K562 (cell line): ENCODE results near the gene NR1D2. TPM values are rescaled to one million over a fixed set of nuclear protein-coding genes. Genes with fewer than 3 reads are reported as not detected.
"Not testable (repeated sequence)": the region's sequence is repeated elsewhere in the genome, so short reads cannot be mapped to it uniquely, and the experiment has no call there.

Source experiments
- ATAC-seq: fragments of 200-7000 bp; cut with Tn5 transposase; 3 replicates; pipeline ENCODE4 v1.9.1; 2020; ENCODE audit warnings: moderate library complexity
- BruUV-seq: library from RNA; stranded (reverse); fragments of 400-500 nt; replicated peaks from 2 replicates; lab custom pipeline; 2021; lab: Mats Ljungman, UMichigan
- CTCF ChIA-PET: fragments of 300-600 bp; formaldehyde crosslinking; extraction: SDS; loops from one replicate; lab custom pipeline; 2021; ENCODE audit warnings: low intra/inter-chr PET ratio; lab: Yijun Ruan, JAX
- POLR2A ChIA-PET: fragments of 300-600, 350-650 bp; sonication (Branson Sonifier 250); formaldehyde crosslinking; extraction: SDS; loops from one replicate; lab custom pipeline; 2021; ENCODE audit warnings: antibody characterized with exemption, inconsistent platforms; lab: Yijun Ruan, JAX
- DNase-seq, 4 experiments: peaks; one replicate each; pipeline versions ENCODE4 v3.0.0 to v3.0.0-alpha.2; 2011 to 2018; ENCODE audit warnings: low spot score in 3 of 4, mixed read lengths in 3 of 4; ENCODE audit errors: extremely low read depth in 1 of 4
- FAIRE-seq: peaks from 2 replicates; lab custom pipeline; 2011; peaks lifted over from hg19 to GRCh38; lab: Jason Lieb, UNC
- H2AFZ ChIP-seq: 2 replicates; pipeline ENCODE4 v1.6.0; 2011; ENCODE audit warnings: low read depth, low read length, control low read depth, inconsistent platforms
- H3K27ac ChIP-seq: fragments of 200-600 bp; 3 replicates; pipeline ENCODE4 v1.8.0; 2011; ENCODE audit warnings: low read depth, mild to moderate bottlenecking, control low read depth, inconsistent platforms, low read length, moderate library complexity, mixed read lengths; ENCODE audit errors: extremely low read depth
- H3K27me3 ChIP-seq, 2 experiments: fragments of 300-600 bp in 1 of 2; 2 replicates in 1 of 2; 3 replicates in 1 of 2; pipeline versions ENCODE4 v1.6.0 to v1.8.0; 2011; ENCODE audit warnings: inconsistent platforms in 2 of 2, low read length in 2 of 2, mild to moderate bottlenecking in 1 of 2, mixed read lengths in 1 of 2, moderate library complexity in 1 of 2; ENCODE audit not compliant: control insufficient read depth in 2 of 2, insufficient read depth in 2 of 2
- H3K36me3 ChIP-seq: fragments of 300-600 bp; 3 replicates; pipeline ENCODE4 v1.8.0; 2011; ENCODE audit warnings: mild to moderate bottlenecking, low read length, inconsistent platforms; ENCODE audit not compliant: control insufficient read depth, insufficient read depth
- H3K4me1 ChIP-seq, 2 experiments: fragments of 200-600 bp in 1 of 2; replicated peaks in 1 of 2; 2 replicates in 1 of 2; 3 replicates in 1 of 2; pipeline versions ENCODE4 v1.5.1 to v1.8.0; 2011; ENCODE audit warnings: inconsistent platforms in 2 of 2, low read length in 2 of 2, mild to moderate bottlenecking in 1 of 2, mixed read lengths in 1 of 2, moderate library complexity in 1 of 2; ENCODE audit not compliant: control insufficient read depth in 2 of 2, insufficient read depth in 2 of 2
- H3K4me2 ChIP-seq: 2 replicates; pipeline ENCODE4 v1.6.1; 2011; ENCODE audit warnings: low read length, control low read depth, inconsistent platforms, mixed read lengths; ENCODE audit not compliant: insufficient read depth
- H3K4me3 ChIP-seq: fragments of 200-600 bp; sonication (generic), shearing (Covaris generic); 2 replicates; pipeline ENCODE4 v1.5.1; 2016; ENCODE audit warnings: control low read depth, inconsistent platforms
- H3K79me2 ChIP-seq: fragments of 200-600 bp; 3 replicates; pipeline ENCODE4 v1.8.0; 2011; ENCODE audit warnings: low read length, inconsistent platforms; ENCODE audit not compliant: control insufficient read depth, insufficient read depth
- H3K9ac ChIP-seq, 2 experiments: 2 replicates each; pipeline versions ENCODE4 v1.6.0 to v1.6.1; 2011; ENCODE audit warnings: low read depth in 2 of 2, low read length in 2 of 2, control low read depth in 1 of 2, inconsistent platforms in 1 of 2, mild to moderate bottlenecking in 1 of 2, mixed read lengths in 1 of 2; ENCODE audit not compliant: insufficient read depth in 1 of 2
- H3K9me1 ChIP-seq: one replicate; pipeline ENCODE4 v1.6.0; 2011; ENCODE audit warnings: inconsistent platforms, mild to moderate bottlenecking, low read length, moderate library complexity; ENCODE audit not compliant: control insufficient read depth, insufficient read depth
- H3K9me3 ChIP-seq: replicated peaks from 2 replicates; pipeline ENCODE4 v1.5.1; 2011; ENCODE audit warnings: low read depth, low read length, inconsistent platforms; ENCODE audit not compliant: control insufficient read depth, insufficient read depth
- H4K20me1 ChIP-seq: replicated peaks from 2 replicates; pipeline ENCODE4 v1.6.1; 2011; ENCODE audit warnings: low read length, inconsistent platforms, mixed read lengths; ENCODE audit not compliant: control insufficient read depth, insufficient read depth
- WGBS: fragments of 100-300 bp; shearing (Covaris generic); methylation state at CpG from one replicate; pipeline ENCODE4 v1.1.6; 2016; ENCODE audit warnings: low coverage, mixed read lengths; ENCODE audit not compliant: insufficient coverage; ENCODE audit errors: missing lambda C conversion rate; 5-methylcytosine and 5-hydroxymethylcytosine counted together
- in situ Hi-C: fragments of 300-500 bp; cut with MboI; formaldehyde crosslinking; loops from 4 replicates; pipeline ENCODE4 v1.15.0; 2018; ENCODE audit warnings: inconsistent platforms, mixed read lengths
- intact Hi-C: fragments of 100-400 bp; cut with micrococcal nuclease; formaldehyde crosslinking; loops from 2 replicates; pipeline ENCODE4 v1.14.2; 2022
- polyA plus RNA-seq, 8 experiments: library from polyadenylated mRNA; depleted of rRNA in 4 of 8; stranded (reverse) in 5 of 8; unstranded in 3 of 8; fragments of >200 nt; fragmentation: Nextera tagmentation in 2 of 8; fragmentation: Illumina TruSeq in 1 of 8; extraction: Ambion mirVana in 2 of 8; extraction: Trizol in 1 of 8; gene quantifications; 2 replicates each; pipeline versions ENCODE4 v1.2.1 to v1.2.3, GENCODE V29; 2011 to 2014; ENCODE audit warnings: inconsistent platforms in 1 of 8, missing spikeins in 1 of 8
- total RNA-seq, 7 experiments: library from RNA; depleted of rRNA in 6 of 7; stranded (reverse); fragments of >200 nt in 6 of 7; fragmentation: Illumina TruSeq in 2 of 7; extraction: Trizol in 2 of 7; gene quantifications; 2 replicates each; pipeline versions ENCODE4 v1.2.1 to v1.2.3, GENCODE V29; 2011 to 2021; ENCODE audit warnings: low replicate concordance in 1 of 7
- TF ChIP-seq, protein P1 (sequence below), 2 experiments: fragments of 450-650 bp; IDR thresholded peaks; 2 replicates each; pipeline ENCODE4 v1.6.1; 2018; ENCODE audit warnings: mild to moderate bottlenecking in 2 of 2, low read depth in 1 of 2; ENCODE audit not compliant: partially characterized antibody in 2 of 2

The NR1D2 gene
- total and polyA plus RNA-seq, 9 of the 15 experiments (the other 6 are each of a cell fraction or from before 2014, with no cell fraction given): 1.2 to 5.5 (median 2.9) TPM

- H3K4me3 ChIP-seq, H3K27ac ChIP-seq, in situ Hi-C loops, H3K27me3 ChIP-seq, H3K4me2 ChIP-seq, FAIRE-seq, DNase-seq, H3K9me1 ChIP-seq, ATAC-seq, H3K9me3 ChIP-seq, POLR2A ChIA-PET, BruUV-seq, H4K20me1 ChIP-seq, H2AFZ ChIP-seq, CTCF ChIA-PET, H3K9ac ChIP-seq: not testable (repeated sequence)
- Histone ChIP-seq H3K79me2 (peaks cover 29% of the 10 kb centered on the region), H3K36me3 (peaks cover 17% of the 10 kb centered on the region; the same call in 2 of the 3 replicates), H3K4me1 (peaks cover 6 to 13% of the 10 kb centered on the region in 2 experiments)
- intact Hi-C loops: loop anchor here (10.0 kb wide), 1 partner anchor 582 kb away; the partner anchor contains the start of gene THRB
- WGBS: 73% methylated on average over 2 of the region's 3 CpGs
- TF ChIP-seq, protein P1, sequence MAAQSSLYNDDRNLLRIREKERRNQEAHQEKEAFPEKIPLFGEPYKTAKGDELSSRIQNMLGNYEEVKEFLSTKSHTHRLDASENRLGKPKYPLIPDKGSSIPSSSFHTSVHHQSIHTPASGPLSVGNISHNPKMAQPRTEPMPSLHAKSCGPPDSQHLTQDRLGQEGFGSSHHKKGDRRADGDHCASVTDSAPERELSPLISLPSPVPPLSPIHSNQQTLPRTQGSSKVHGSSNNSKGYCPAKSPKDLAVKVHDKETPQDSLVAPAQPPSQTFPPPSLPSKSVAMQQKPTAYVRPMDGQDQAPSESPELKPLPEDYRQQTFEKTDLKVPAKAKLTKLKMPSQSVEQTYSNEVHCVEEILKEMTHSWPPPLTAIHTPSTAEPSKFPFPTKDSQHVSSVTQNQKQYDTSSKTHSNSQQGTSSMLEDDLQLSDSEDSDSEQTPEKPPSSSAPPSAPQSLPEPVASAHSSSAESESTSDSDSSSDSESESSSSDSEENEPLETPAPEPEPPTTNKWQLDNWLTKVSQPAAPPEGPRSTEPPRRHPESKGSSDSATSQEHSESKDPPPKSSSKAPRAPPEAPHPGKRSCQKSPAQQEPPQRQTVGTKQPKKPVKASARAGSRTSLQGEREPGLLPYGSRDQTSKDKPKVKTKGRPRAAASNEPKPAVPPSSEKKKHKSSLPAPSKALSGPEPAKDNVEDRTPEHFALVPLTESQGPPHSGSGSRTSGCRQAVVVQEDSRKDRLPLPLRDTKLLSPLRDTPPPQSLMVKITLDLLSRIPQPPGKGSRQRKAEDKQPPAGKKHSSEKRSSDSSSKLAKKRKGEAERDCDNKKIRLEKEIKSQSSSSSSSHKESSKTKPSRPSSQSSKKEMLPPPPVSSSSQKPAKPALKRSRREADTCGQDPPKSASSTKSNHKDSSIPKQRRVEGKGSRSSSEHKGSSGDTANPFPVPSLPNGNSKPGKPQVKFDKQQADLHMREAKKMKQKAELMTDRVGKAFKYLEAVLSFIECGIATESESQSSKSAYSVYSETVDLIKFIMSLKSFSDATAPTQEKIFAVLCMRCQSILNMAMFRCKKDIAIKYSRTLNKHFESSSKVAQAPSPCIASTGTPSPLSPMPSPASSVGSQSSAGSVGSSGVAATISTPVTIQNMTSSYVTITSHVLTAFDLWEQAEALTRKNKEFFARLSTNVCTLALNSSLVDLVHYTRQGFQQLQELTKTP (IDR thresholded peaks at IDR 0.05; ENCODE audit: low read depth in 1 of 2, partially characterized antibody in 2 of 2): peak in 1 of 2 experiments; percentile 83
- TF ChIP-seq, all 486 proteins: peak for 1; not testable (repeated sequence) for 485
These were observed 32.8 kb upstream of the NR1D2 start for GRCh38 chr3:23912335-23912734.
